Endothelial cell of umbilical vein (primary cell): ENCODE measurements around the gene HYDIN.
"Not testable (repeated sequence)": the region's sequence is repeated elsewhere in the genome, so short reads cannot be mapped to it uniquely, and the experiment has no call there.

Experiments used
- CTCF ChIP-seq, 2 donors: IDR thresholded peaks; 1 replicate in 1 of 2; 2 replicates in 1 of 2; pipeline ENCODE4 v1.5.1; 2011; ENCODE audit warnings: low read length in 2 of 2, mild to moderate bottlenecking in 2 of 2, moderate library complexity in 2 of 2, control low read depth in 1 of 2, inconsistent platforms in 1 of 2, low read depth in 1 of 2; ENCODE audit not compliant: insufficient read depth in 1 of 2; ENCODE audit errors: extremely low read depth in 1 of 2
- EZH2 ChIP-seq: IDR thresholded peaks from 2 replicates; pipeline ENCODE4 v1.6.1; 2012; ENCODE audit warnings: borderline replicate concordance, low read depth, mild to moderate bottlenecking, moderate library complexity, low read length, inconsistent platforms; ENCODE audit not compliant: severe bottlenecking
- POLR2AphosphoS5 ChIP-seq: IDR thresholded peaks from 2 replicates; pipeline ENCODE4 v1.6.1; 2012; ENCODE audit warnings: low read depth, mild to moderate bottlenecking, control low read depth, low read length, moderate library complexity; ENCODE audit not compliant: insufficient read depth

- not testable (repeated sequence) for TF ChIP-seq CTCF (IDR thresholded peaks at IDR 0.05; ENCODE audit: extremely low read depth in 1 of 2, insufficient read depth in 1 of 2, low read depth in 1 of 2, low read length in 2 of 2); EZH2; POLR2AphosphoS5
These were observed 308.4 kb downstream of the HYDIN start for GRCh38 chr16:70922164-70922563.
